H9 (cell line): ENCODE data around the gene MST1R. TPM values are rescaled to one million over a fixed set of nuclear protein-coding genes. Genes with fewer than 3 reads are reported as not detected.

ENCODE experiments used
- DNase-seq: peaks from one replicate; pipeline ENCODE4 v3.0.0-alpha.2; 2017
- H2AFZ ChIP-seq: one replicate; pipeline ENCODE4 v1.6.1; 2013; ENCODE audit warnings: mild to moderate bottlenecking, low read length, control low read depth, moderate library complexity
- H2AK5ac ChIP-seq: 2 replicates; pipeline ENCODE4 v1.6.1; 2013; ENCODE audit warnings: low read length, control low read depth, mixed read lengths; ENCODE audit not compliant: insufficient read length
- H2BK120ac ChIP-seq: one replicate; pipeline ENCODE4 v1.6.1; 2013; ENCODE audit warnings: low read depth, mild to moderate bottlenecking, low read length, control low read depth, inconsistent platforms; ENCODE audit not compliant: poor library complexity, severe bottlenecking
- H2BK12ac ChIP-seq: 2 replicates; pipeline ENCODE4 v1.6.1; 2013; ENCODE audit warnings: low read length, control low read depth, mixed read lengths, low read depth; ENCODE audit not compliant: insufficient read length
- H2BK15ac ChIP-seq: 2 replicates; pipeline ENCODE4 v1.6.1; 2013; ENCODE audit warnings: low read depth, low read length, control low read depth
- H2BK20ac ChIP-seq: one replicate; pipeline ENCODE4 v1.6.1; 2013; ENCODE audit warnings: low read depth, mild to moderate bottlenecking, low read length, control low read depth, inconsistent platforms; ENCODE audit not compliant: poor library complexity, severe bottlenecking
- H2BK5ac ChIP-seq: 2 replicates; pipeline ENCODE4 v1.6.1; 2013; ENCODE audit warnings: low read length, control low read depth, mixed read lengths; ENCODE audit not compliant: insufficient read length
- H3K14ac ChIP-seq: 2 replicates; pipeline ENCODE4 v1.6.1; 2013; ENCODE audit warnings: low read length, control low read depth; ENCODE audit not compliant: insufficient read depth
- H3K18ac ChIP-seq: 2 replicates; pipeline ENCODE4 v1.6.1; 2013; ENCODE audit warnings: low read depth, mild to moderate bottlenecking, mixed read lengths, low read length, control low read depth; ENCODE audit not compliant: insufficient read length
- H3K23ac ChIP-seq: 2 replicates; pipeline ENCODE4 v1.6.1; 2013; ENCODE audit warnings: low read length, control low read depth, mixed read lengths, low read depth; ENCODE audit not compliant: insufficient read length
- H3K23me2 ChIP-seq: 2 replicates; pipeline ENCODE4 v1.6.1; 2013; ENCODE audit warnings: low read depth, mild to moderate bottlenecking, mixed read lengths, low read length, control low read depth; ENCODE audit not compliant: insufficient read length, poor library complexity, severe bottlenecking
- H3K27ac ChIP-seq: 2 replicates; pipeline ENCODE4 v1.5.1; 2013; ENCODE audit warnings: low read length, control low read depth, mixed read lengths, low read depth; ENCODE audit not compliant: insufficient read length
- H3K27me3 ChIP-seq: 2 replicates; pipeline ENCODE4 v1.6.1; 2013; ENCODE audit warnings: low read length, control low read depth, inconsistent platforms; ENCODE audit not compliant: insufficient read depth
- H3K4ac ChIP-seq: 2 replicates; pipeline ENCODE4 v1.6.1; 2013; ENCODE audit warnings: low read depth, mild to moderate bottlenecking, control low read depth, inconsistent platforms, low read length, moderate library complexity
- H3K4me1 ChIP-seq: 2 replicates; pipeline ENCODE4 v1.6.1; 2013; ENCODE audit warnings: low read length, control low read depth, inconsistent platforms; ENCODE audit not compliant: insufficient read depth
- H3K4me2 ChIP-seq: 2 replicates; pipeline ENCODE4 v1.6.1; 2013; ENCODE audit warnings: low read length, control low read depth, mixed read lengths; ENCODE audit not compliant: insufficient read length, insufficient read depth
- H3K56ac ChIP-seq: 2 replicates; pipeline ENCODE4 v1.6.1; 2013; ENCODE audit warnings: low read depth, mild to moderate bottlenecking, mixed read lengths, low read length, control low read depth; ENCODE audit not compliant: insufficient read length
- H3K79me1 ChIP-seq: 2 replicates; pipeline ENCODE4 v1.6.1; 2013; ENCODE audit warnings: low read depth, mild to moderate bottlenecking, moderate library complexity, low read length, control low read depth, inconsistent platforms; ENCODE audit not compliant: insufficient read depth, poor library complexity, severe bottlenecking
- H3K79me2 ChIP-seq: 2 replicates; pipeline ENCODE4 v1.6.1; 2013; ENCODE audit warnings: low read length, control low read depth, inconsistent platforms; ENCODE audit not compliant: insufficient read depth
- H3K9ac ChIP-seq: 2 replicates; pipeline ENCODE4 v1.6.1; 2013; ENCODE audit warnings: low read length, control low read depth, mixed read lengths; ENCODE audit not compliant: insufficient read length; ENCODE audit errors: extremely low read depth
- H3K9me3 ChIP-seq: one replicate; pipeline ENCODE4 v1.6.1; 2013; ENCODE audit warnings: low read depth, low read length, inconsistent platforms; ENCODE audit not compliant: control insufficient read depth
- H3T11ph ChIP-seq: one replicate; pipeline ENCODE4 v1.6.1; 2013; ENCODE audit warnings: mild to moderate bottlenecking, low read length, control low read depth, inconsistent platforms
- H4K20me1 ChIP-seq: one replicate; pipeline ENCODE4 v1.6.1; 2013; ENCODE audit not compliant: control insufficient read depth, insufficient read length, insufficient read depth
- H4K5ac ChIP-seq: 2 replicates; pipeline ENCODE4 v1.6.1; 2013; ENCODE audit warnings: low read depth, mild to moderate bottlenecking, mixed read lengths, low read length, control low read depth; ENCODE audit not compliant: insufficient read length
- H4K8ac ChIP-seq: replicated peaks from 2 replicates; pipeline ENCODE4 v1.6.1; 2013; ENCODE audit warnings: low read length, control low read depth, mixed read lengths, low read depth; ENCODE audit not compliant: insufficient read length
- H4K91ac ChIP-seq: 2 replicates; pipeline ENCODE4 v1.6.1; 2013; ENCODE audit warnings: low read depth, mild to moderate bottlenecking, moderate library complexity, mixed read lengths, low read length, control low read depth; ENCODE audit not compliant: insufficient read length
- H3K27ac Mint-ChIP-seq, 3 experiments: 2 replicates in 2 of 3; 3 replicates in 1 of 3; pipeline ENCODE4 v1.8.0; 2020 to 2021; ENCODE audit warnings: mixed read lengths in 3 of 3, mild to moderate bottlenecking in 1 of 3, moderate library complexity in 1 of 3
- H3K27me3 Mint-ChIP-seq: 2 replicates; pipeline ENCODE4 v1.8.0; 2021; ENCODE audit warnings: low read depth, mild to moderate bottlenecking, moderate library complexity, mixed read lengths
- H3K36me3 Mint-ChIP-seq, 3 experiments: 2 replicates in 2 of 3; 3 replicates in 1 of 3; pipeline ENCODE4 v1.8.0; 2020 to 2021; ENCODE audit warnings: low read depth in 3 of 3, mixed read lengths in 3 of 3; ENCODE audit not compliant: insufficient read depth in 1 of 3
- H3K4me1 Mint-ChIP-seq, 2 experiments: 2 replicates each; pipeline ENCODE4 v1.8.0; 2020; ENCODE audit warnings: mixed read lengths in 2 of 2
- H3K4me3 Mint-ChIP-seq, 2 experiments: 2 replicates in 1 of 2; 3 replicates in 1 of 2; pipeline ENCODE4 v1.8.0; 2020 to 2021; ENCODE audit warnings: mild to moderate bottlenecking in 2 of 2, mixed read lengths in 2 of 2, moderate library complexity in 1 of 2
- H3K9me3 Mint-ChIP-seq, 2 experiments: 2 replicates in 1 of 2; 3 replicates in 1 of 2; pipeline ENCODE4 v1.8.0; 2020; ENCODE audit warnings: mild to moderate bottlenecking in 2 of 2, mixed read lengths in 2 of 2, moderate library complexity in 1 of 2
- CTCF ChIP-seq: fragments of 200-600 bp; sonication (generic); conservative IDR thresholded peaks from 3 replicates; pipeline ENCODE4 v1.8.0; 2021; ENCODE audit warnings: antibody characterized with exemption, mild to moderate bottlenecking
- WGBS: extraction: QIAGEN DNeasy Blood & Tissue Kit; methylation state at CpG from one replicate; pipeline ENCODE4 v1.1.7; 2013; ENCODE audit warnings: missing lambda C conversion rate, low lambda C conversion rate, mixed read lengths; ENCODE audit not compliant: insufficient read length; ENCODE audit errors: extremely low coverage; 5-methylcytosine and 5-hydroxymethylcytosine counted together
- total RNA-seq: library from RNA; stranded (reverse); gene quantifications from 2 replicates; pipeline ENCODE4 v1.2.1, GENCODE V29; 2021

Gene MST1R
- total RNA-seq, 1 experiment from 2014 or later, result 4.9 TPM

GRCh38 chr3:49859576-49860305 lies 43.9 kb downstream of the MST1R start:
- Histone ChIP-seq H2BK15ac (no peak overlapping the region), H2BK12ac (no peak overlapping the region), H3K79me1 (no peaks in the 10 kb centered on the region), H3K79me2 (peaks cover 4% of the 10 kb centered on the region; the same call in 1 of the 2 replicates), H4K5ac (no peak overlapping the region), H3K23ac (no peak overlapping the region), H4K20me1 (no peaks in the 10 kb centered on the region), H2BK5ac (no peak overlapping the region), H2BK120ac (no peak overlapping the region), H3K4ac (no peak overlapping the region), H2BK20ac (no peak overlapping the region), H4K91ac (no peak overlapping the region), H3K27ac (no peak overlapping the region), H3K18ac (no peak overlapping the region), H2AK5ac (no peak overlapping the region), H3K4me2 (no peak overlapping the region), H3K4me1 (no peaks in the 10 kb centered on the region), H3K14ac (no peak overlapping the region), H3T11ph (no peak overlapping the region), H4K8ac (no peak overlapping the region), H3K9me3 (no peaks in the 10 kb centered on the region), H3K23me2 (peaks cover 3% of the 10 kb centered on the region), H2AFZ (no peak overlapping the region), H3K56ac (no peak overlapping the region), H3K27me3 (no peaks in the 10 kb centered on the region), H3K9ac (no peak overlapping the region)
- Mint-ChIP-seq H3K36me3 (peaks cover 11 to 16% (median 15%) of the 10 kb centered on the region in 3 experiments; a peak in 6 of 7 replicates), H3K9me3 (no peaks in the 10 kb centered on the region), H3K27me3 (no peaks in the 10 kb centered on the region), H3K4me1 (peaks cover 15% of the 10 kb centered on the region in 2 experiments), H3K4me3 (no peak overlapping the region), H3K27ac (no peak overlapping the region)
- DNase-seq, result no peak
- TF ChIP-seq CTCF, result no peak
- WGBS, result no CpG with 5 or more reads among the region's 12 CpGs
